Panc1 (cell line): ENCODE data around the gene ZBBX. TPM values are rescaled to one million over a fixed set of nuclear protein-coding genes. Genes with fewer than 3 reads are reported as not detected.

ENCODE experiments used
- ATAC-seq: fragments of 200-7000 bp; cut with Tn5 transposase; 2 replicates; pipeline ENCODE4 v1.9.1; 2020; ENCODE audit warnings: mild to moderate bottlenecking, moderate library complexity
- BruUV-seq: library from RNA; stranded (reverse); fragments of 400-500 nt; replicated peaks from 2 replicates; lab custom pipeline; 2021; lab: Mats Ljungman, UMichigan
- CTCF ChIA-PET: fragments of 300-600 bp; sonication (Branson Sonifier 250); formaldehyde crosslinking; loops from one replicate; lab custom pipeline; 2022; ENCODE audit warnings: antibody characterized with exemption; lab: Charles Lee
- POLR2A ChIA-PET: fragments of 300-600 bp; sonication (Branson Sonifier 250); formaldehyde crosslinking; loops from one replicate; lab custom pipeline; 2022; ENCODE audit warnings: antibody characterized with exemption; lab: Charles Lee
- DNase-seq: peaks from one replicate; pipeline ENCODE4 v3.0.0-alpha.2; 2010; ENCODE audit warnings: low read depth, low spot score
- H3K27ac ChIP-seq: 2 replicates; pipeline ENCODE4 v1.5.1; 2011; ENCODE audit warnings: mild to moderate bottlenecking, low read length, inconsistent platforms
- H3K27me3 ChIP-seq: fragments of 200-500 bp; sonication (Bioruptor generic); 2 replicates; pipeline ENCODE4 v1.6.0; 2014; ENCODE audit warnings: low read length, inconsistent platforms; ENCODE audit not compliant: control insufficient read depth, insufficient read depth
- H3K36me3 ChIP-seq: fragments of 200-500 bp; sonication (Bioruptor generic); 2 replicates; pipeline ENCODE4 v1.5.1; 2014; ENCODE audit warnings: inconsistent platforms, mild to moderate bottlenecking, low read length, moderate library complexity; ENCODE audit not compliant: control insufficient read depth, insufficient read depth
- H3K4me1 ChIP-seq: 2 replicates; pipeline ENCODE4 v1.5.1; 2011; ENCODE audit warnings: inconsistent platforms, mild to moderate bottlenecking, low read length, moderate library complexity; ENCODE audit not compliant: control insufficient read depth, insufficient read depth
- H3K4me3 ChIP-seq, 2 experiments: 2 replicates each; pipeline ENCODE4 v1.5.1; 2011 to 2012; ENCODE audit warnings: low read depth in 2 of 2, low read length in 2 of 2, mild to moderate bottlenecking in 2 of 2, inconsistent platforms in 1 of 2, moderate library complexity in 1 of 2
- H3K9me3 ChIP-seq: fragments of 200-500 bp; sonication (Bioruptor generic); 2 replicates; pipeline ENCODE4 v1.5.1; 2014; ENCODE audit warnings: low read depth, mild to moderate bottlenecking, inconsistent platforms, low read length, moderate library complexity; ENCODE audit not compliant: control insufficient read depth, insufficient read depth
- CTCF ChIP-seq: fragments of 450-650 bp; IDR thresholded peaks from 2 replicates; pipeline ENCODE4 v1.5.1; 2017; ENCODE audit warnings: mild to moderate bottlenecking
- POLR2AphosphoS5 ChIP-seq: IDR thresholded peaks from 2 replicates; pipeline ENCODE4 v1.6.1; 2012; ENCODE audit warnings: mild to moderate bottlenecking, low read depth, low read length, moderate library complexity
- REST ChIP-seq, 2 experiments: IDR thresholded peaks; 2 replicates each; pipeline ENCODE4 v1.6.1; 2011 to 2012; ENCODE audit warnings: low read depth in 2 of 2, control low read depth in 1 of 2, low read length in 1 of 2, mild to moderate bottlenecking in 1 of 2, moderate library complexity in 1 of 2; ENCODE audit not compliant: insufficient read depth in 1 of 2
- SIN3A ChIP-seq: IDR thresholded peaks from 2 replicates; pipeline ENCODE4 v1.6.1; 2012; ENCODE audit warnings: low read depth, mild to moderate bottlenecking, low read length, moderate library complexity, borderline replicate concordance; ENCODE audit not compliant: insufficient read depth
- TCF7L2 ChIP-seq: IDR thresholded peaks from 2 replicates; pipeline ENCODE4 v1.6.1; 2011; ENCODE audit warnings: mild to moderate bottlenecking, low read depth, low read length, inconsistent platforms
- in situ Hi-C: cut with HindIII; loops from 2 replicates; pipeline ENCODE4 v1.10.0; 2016; ENCODE audit warnings: low sequenced_read_pairs, low pct_unique_long_range_greater_than_20kb
- intact Hi-C: fragments of 100-400 bp; cut with micrococcal nuclease; formaldehyde crosslinking; loops from one replicate; pipeline ENCODE4 v1.10.0; 2022; ENCODE audit not compliant: unreplicated experiment
- total RNA-seq: library from RNA; stranded (reverse); gene quantifications from one replicate; pipeline ENCODE4 v1.2.1, GENCODE V29; 2021; ENCODE audit not compliant: unreplicated experiment

The ZBBX gene
- total RNA-seq, 1 experiment from 2014 or later = not detected

- Histone ChIP-seq H3K9me3 (no peaks in the 10 kb centered on the region), H3K4me1 (no peaks in the 10 kb centered on the region), H3K4me3 (no peak overlapping the region), H3K27ac (no peak overlapping the region), H3K27me3 (no peaks in the 10 kb centered on the region), H3K36me3 (no peaks in the 10 kb centered on the region)
- intact Hi-C loops = no loop called here
- BruUV-seq = no TSS peak
- DNase-seq (no peak), ATAC-seq (no peak)
- in situ Hi-C loops = no loop called here
- TF ChIP-seq SIN3A (no peak), CTCF (no peak), TCF7L2 (no peak), REST (IDR thresholded peaks at IDR 0.05; ENCODE audit: insufficient read depth in 1 of 2, low read depth in 2 of 2, low read length in 1 of 2) (no peak), POLR2AphosphoS5 (no peak)
- CTCF ChIA-PET = no interaction called here
- POLR2A ChIA-PET = no interaction called here
Measured at GRCh38 chr3:167287308-167287707, 92.8 kb downstream of the ZBBX start.

GRCh38 chr3:167274141-167274874, 105.8 kb downstream of the ZBBX start:
- Histone ChIP-seq H3K27me3 (no peaks in the 10 kb centered on the region), H3K4me1 (no peaks in the 10 kb centered on the region), H3K9me3 (no peaks in the 10 kb centered on the region), H3K36me3 (no peaks in the 10 kb centered on the region), H3K27ac (no peak overlapping the region), H3K4me3 (no peak overlapping the region)
- BruUV-seq = no TSS peak
- ChIA-PET CTCF (no interaction called here), POLR2A (no interaction called here)
- DNase-seq (no peak), ATAC-seq (no peak)
- in situ Hi-C loops (no loop called here), intact Hi-C loops (no loop called here)
- TF ChIP-seq CTCF (no peak), SIN3A (no peak)
